Muscle of arm (tissue), 12 donors: Measurements from ENCODE around the gene MACROD2. TPM values are rescaled to one million over a fixed set of nuclear protein-coding genes. Genes with fewer than 3 reads are reported as not detected.
"Not testable (repeated sequence)": the region's sequence is repeated elsewhere in the genome, so short reads cannot be mapped to it uniquely, and the experiment has no call there.

Experiments
- DNase-seq: peaks from one replicate; pipeline ENCODE4 v3.0.0-alpha.2; 2013
- polyA plus RNA-seq, 12 donors: library from polyadenylated mRNA; unstranded; fragments of 120-200 nt; gene quantifications; one replicate each; pipeline ENCODE4 v1.2.1, GENCODE V29; 2013; ENCODE audit not compliant: insufficient read length in 12 of 12

MACROD2 gene
- polyA plus RNA-seq, 12 donors: 2.7 to 19.1 (median 4.0) TPM; not detected in 1

GRCh38 chr20:15930311-15931305, 1935.3 kb downstream of the MACROD2 start:
- DNase-seq: peak; percentile 43

GRCh38 chr20:15931897-15932296, 1936.6 kb downstream of the MACROD2 start:
- no peak for DNase-seq

DNA sequence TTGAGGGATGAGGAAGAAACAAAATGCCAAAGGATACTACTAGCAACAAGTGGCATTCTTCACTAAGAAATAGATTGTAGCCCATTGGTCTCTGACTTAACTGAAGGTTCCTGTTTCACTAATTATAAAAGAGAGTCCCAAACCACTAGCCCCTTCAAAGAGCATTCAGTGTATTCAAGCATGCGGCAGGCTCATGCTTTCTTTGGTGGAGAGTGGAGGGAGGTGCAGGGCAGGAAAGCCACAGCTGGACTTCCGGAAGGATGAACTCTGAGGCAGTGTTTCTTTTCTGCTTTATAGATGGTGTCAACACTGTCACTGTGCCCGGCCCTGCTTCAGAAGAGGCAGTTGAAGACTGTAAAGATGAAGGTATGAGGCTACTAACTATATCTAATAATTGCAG, 1941.9 kb downstream of the MACROD2 start:
- DNase-seq: no peak

- no peak for DNase-seq
Measured at GRCh38 chr20:15938847-15939246, 1943.5 kb downstream of the MACROD2 start.

DNA sequence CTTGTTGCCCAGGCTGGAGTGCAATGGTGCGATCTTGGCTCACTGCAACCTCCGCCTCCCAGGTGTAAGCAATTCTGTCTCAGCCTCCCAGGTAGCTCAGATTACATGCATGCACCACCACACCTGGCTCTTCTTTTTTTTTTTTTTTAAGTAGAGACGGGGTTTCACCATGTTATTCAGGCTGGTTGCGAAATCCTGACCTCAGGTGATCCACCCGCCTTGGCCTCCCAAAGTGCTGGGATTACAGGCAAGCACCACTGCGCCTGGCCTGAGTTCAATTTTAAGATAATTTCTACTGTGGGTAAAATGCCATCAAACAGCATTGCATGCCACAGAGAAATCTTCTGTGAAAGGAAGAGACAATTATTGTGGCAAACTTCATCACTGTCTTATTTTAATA, 1944.8 kb downstream of the MACROD2 start:
- DNase-seq: no peak

GRCh38 chr20:15942130-15942529, 1946.8 kb downstream of the MACROD2 start:
- DNase-seq: no peak

DNA sequence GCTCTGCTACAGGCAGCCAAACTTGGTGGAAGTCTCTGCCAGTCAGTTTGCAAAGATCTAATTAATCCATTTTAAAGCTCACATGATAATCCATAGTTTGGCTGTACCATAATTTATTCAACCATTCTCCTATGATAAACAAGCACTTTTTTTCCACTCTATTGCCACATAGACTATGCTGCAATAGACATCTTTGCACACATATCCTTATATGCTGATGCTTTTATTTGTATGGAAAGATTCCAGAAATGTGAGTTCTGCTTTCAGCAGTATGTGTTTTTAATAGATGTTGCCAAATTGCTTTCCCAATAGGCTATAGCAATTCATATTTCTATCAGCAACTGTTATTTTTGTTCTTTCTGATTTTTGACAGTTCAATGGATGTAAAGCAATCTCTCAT, 1950.0 kb downstream of the MACROD2 start:
- DNase-seq: no peak

- no peak for DNase-seq
Measured at GRCh38 chr20:15949391-15949790, 1954.1 kb downstream of the MACROD2 start.

GRCh38 chr20:15951658-15952057, 1956.3 kb downstream of the MACROD2 start:
- DNase-seq: no peak

GRCh38 chr20:15958142-15958541, 1962.8 kb downstream of the MACROD2 start:
- DNase-seq: no peak

GRCh38 chr20:15965165-15965564, 1969.8 kb downstream of the MACROD2 start:
- no peak for DNase-seq

GRCh38 chr20:15967334-15967733, 1972.0 kb downstream of the MACROD2 start:
- no peak for DNase-seq

- DNase-seq: no peak
Measured at GRCh38 chr20:15976047-15976736, 1980.9 kb downstream of the MACROD2 start.

GRCh38 chr20:15977026-15977425, 1981.7 kb downstream of the MACROD2 start:
- DNase-seq: no peak

DNA sequence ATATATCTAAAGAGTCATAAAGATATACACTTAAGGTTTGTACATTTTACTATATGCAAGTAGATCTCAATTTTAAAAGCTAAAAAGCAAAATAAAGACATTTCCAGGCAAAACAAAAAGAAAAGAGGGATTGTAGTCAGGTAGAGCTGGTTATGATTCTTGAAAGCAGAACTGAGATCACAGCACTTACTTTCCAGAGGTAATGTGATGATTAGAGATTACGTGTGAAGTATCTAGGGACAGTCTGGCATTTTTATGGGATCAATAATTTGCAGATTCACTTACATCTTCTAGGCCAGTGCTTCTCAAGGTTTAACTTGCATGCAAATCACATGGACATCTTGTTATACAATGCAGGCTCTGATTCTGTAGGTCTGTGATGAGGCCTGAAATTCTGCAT, 1982.4 kb downstream of the MACROD2 start:
- no peak for DNase-seq

DNA sequence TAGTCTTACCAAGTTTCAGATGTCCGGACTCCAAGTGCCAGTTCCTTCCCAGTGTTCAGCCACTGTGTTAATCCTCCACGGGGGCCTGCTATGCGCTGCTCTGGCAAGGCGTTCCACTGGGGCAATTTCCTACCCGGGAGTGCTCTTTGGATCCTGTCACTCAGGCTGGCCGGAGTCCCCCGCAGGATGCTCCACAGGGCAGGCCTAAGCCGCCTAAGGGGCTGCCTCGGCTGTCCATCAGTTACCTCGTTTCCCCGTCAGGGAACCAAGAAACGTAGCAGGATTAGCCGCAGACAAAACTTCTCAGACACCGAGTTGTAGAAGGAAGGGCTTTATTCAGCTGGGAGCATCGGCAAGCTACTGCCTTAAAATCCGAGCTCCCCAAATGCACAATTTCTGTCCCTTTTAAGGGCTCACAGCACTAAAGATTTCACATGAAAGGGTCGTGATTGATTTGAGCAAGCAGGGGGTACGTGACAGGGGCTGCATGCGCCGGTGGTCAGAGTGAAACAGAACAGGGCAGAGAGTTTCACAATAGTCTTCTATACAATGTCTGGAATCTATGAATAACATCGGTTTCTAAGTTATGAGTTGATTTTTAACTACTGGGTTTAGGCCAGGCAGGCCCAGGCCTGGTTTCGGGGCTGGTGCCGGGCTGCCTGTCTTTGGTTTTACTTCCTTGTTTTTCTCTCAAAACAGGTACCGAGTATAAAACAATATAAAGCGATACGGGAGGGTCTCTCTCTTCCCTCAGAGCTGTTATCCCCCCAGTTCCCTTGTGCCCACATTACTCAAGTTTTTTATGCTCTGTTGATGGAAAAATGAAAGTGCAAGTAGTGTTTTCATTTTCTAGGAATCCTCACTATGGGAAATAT, 1990.4 kb downstream of the MACROD2 start:
- not testable (repeated sequence) for DNase-seq

DNA sequence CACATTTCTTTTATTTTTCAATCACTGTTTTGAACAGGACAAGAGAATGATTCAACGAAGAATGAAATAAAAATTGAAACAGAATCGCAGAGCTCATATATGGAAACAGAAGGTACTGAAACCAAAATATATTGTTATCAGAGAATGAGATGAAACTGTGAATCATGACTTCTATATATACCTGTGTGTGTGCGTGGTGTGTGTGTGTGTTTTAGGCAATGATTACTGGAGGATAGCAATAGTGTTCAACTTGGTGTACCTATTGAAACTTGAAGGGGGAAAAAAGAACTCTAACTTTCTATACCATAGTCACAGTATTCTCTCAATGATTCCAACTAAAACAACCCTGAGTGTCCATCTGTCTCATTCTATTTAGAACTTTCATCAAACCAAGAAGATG, 1991.4 kb downstream of the MACROD2 start:
- no peak for DNase-seq

DNA sequence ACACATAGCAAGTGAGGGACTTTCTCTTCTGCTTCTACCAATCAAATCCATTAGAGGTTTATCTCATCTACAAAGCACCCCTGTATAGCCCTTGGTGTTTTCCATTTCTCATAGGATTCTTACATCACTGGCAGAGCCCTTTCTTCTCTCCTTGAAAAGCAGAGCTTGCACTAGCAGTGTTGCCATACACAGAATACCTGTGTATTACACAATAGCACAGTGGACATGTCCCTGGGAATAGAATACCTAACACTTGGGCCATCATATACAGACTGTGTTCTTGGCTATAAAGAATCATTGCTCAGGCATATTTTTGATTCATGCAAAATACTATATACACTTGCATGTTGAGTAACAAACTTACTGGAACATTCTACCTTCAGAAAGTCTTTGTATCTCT, 1996.0 kb downstream of the MACROD2 start:
- no peak for DNase-seq

DNA sequence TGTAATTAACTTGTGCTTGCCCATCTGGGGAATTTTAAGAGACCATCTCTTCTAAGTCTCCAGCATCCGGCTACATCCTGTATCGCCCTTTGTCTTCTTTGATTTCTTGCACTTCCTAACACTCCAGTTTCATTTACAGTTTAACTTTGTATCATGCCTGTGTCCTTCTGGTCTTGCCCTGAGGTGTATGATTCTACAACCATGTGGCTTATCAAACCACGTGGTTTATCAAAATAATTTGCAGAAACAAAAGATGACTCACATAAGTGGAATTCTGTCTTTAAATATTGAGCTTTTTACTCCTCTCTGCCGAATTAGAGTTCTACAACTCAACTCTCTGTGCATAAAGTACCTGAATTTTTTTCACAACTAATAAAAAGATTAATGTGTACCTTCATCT, 1997.2 kb downstream of the MACROD2 start:
- no peak for DNase-seq

DNA sequence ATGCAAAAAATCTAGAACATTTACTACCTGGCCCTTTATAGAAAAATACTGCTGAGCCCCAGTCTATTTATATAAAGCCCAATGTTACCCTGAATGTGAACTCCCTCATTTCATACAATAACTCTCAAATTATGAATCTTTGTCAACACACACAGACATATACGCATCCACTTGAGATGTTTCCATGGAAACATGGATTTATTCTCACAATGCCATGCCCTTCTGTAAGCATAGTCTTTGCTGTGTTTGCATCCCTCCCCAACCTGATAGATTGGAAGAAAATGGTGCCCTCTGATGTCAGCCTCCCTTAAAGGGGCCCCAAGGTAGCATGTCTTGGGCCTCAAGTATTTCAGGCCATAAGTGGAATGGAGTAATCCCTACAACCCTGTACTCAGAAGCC, 2004.8 kb downstream of the MACROD2 start:
- no peak for DNase-seq

DNA sequence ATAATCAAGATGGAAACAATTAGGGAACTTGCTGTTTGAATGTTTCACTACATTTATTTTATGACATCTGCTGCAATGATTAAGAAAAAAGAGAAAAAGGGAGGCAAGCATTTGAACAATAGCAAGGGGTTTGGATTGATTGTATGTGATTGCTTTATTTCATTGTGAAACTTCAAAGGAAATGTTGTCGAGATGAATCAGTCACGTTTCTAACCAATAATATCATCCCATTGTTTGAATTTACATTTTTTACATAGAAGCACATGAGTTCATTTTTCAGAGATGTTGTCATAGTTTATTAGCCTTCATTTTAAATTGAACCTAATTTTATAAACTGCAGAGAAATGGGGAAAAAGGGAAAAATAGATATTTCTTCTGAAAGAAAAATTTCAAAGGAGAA, 2006.0 kb downstream of the MACROD2 start:
- no peak for DNase-seq

DNA sequence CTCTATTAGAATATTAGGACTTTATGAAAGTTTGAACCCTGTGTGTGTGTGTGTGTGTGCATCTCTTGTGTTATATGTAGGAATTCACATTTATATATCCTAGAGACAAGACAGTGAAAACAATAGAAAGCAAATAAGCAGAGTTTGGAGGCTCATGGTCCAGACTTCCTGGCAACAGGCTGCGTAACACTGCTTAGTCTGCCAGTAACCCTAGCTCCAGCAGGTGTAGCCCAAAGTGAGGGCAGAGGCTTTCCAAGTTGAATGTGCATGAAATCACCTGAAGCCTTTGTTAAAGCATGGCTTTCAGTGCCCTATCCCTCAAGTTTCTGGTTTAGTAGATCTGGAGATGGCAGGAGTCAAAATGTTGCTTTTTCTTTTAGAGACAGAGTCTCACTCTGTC, 2008.0 kb downstream of the MACROD2 start:
- DNase-seq: no peak
